GM19193 (cell line): ENCODE results near the gene STRIT1.

Source experiments
- POLR2A ChIP-seq: IDR thresholded peaks from 4 replicates; pipeline ENCODE4 v1.6.1; 2011; ENCODE audit not compliant: insufficient read depth, insufficient read length; ENCODE audit errors: extremely low read depth

Gene STRIT1

GRCh38 chr3:155323063-155323666 lies 29.7 kb upstream of the STRIT1 start:
- TF ChIP-seq POLR2A = no peak

- TF ChIP-seq POLR2A = no peak
Observed at GRCh38 chr3:155321418-155321817, 27.9 kb upstream of the STRIT1 start.

GRCh38 chr3:155320934-155321333 lies 27.5 kb upstream of the STRIT1 start:
- TF ChIP-seq POLR2A = no peak

GRCh38 chr3:155318740-155319139 lies 25.3 kb upstream of the STRIT1 start:
- no peak for TF ChIP-seq POLR2A

GRCh38 chr3:155317211-155317610 lies 23.7 kb upstream of the STRIT1 start:
- TF ChIP-seq POLR2A = no peak

GRCh38 chr3:155316426-155316825 lies 22.9 kb upstream of the STRIT1 start:
- TF ChIP-seq POLR2A = no peak

GRCh38 chr3:155313916-155314315 lies 20.4 kb upstream of the STRIT1 start:
- TF ChIP-seq POLR2A = no peak

GRCh38 chr3:155313300-155313699 lies 19.8 kb upstream of the STRIT1 start:
- TF ChIP-seq POLR2A = no peak

GRCh38 chr3:155312781-155313180 lies 19.3 kb upstream of the STRIT1 start:
- no peak for TF ChIP-seq POLR2A

- no peak for TF ChIP-seq POLR2A
Observed at GRCh38 chr3:155309581-155309980, 16.1 kb upstream of the STRIT1 start.

- no peak for TF ChIP-seq POLR2A
Observed at GRCh38 chr3:155308831-155309230, 15.3 kb upstream of the STRIT1 start.

- no peak for TF ChIP-seq POLR2A
Observed at GRCh38 chr3:155307183-155307582, 13.7 kb upstream of the STRIT1 start.

GRCh38 chr3:155304394-155304793 lies 10.9 kb upstream of the STRIT1 start:
- TF ChIP-seq POLR2A = no peak

GRCh38 chr3:155303540-155304097 lies 10.1 kb upstream of the STRIT1 start:
- TF ChIP-seq POLR2A = no peak

GRCh38 chr3:155302891-155303290 lies 9.4 kb upstream of the STRIT1 start:
- no peak for TF ChIP-seq POLR2A

GRCh38 chr3:155302481-155302880 lies 9.0 kb upstream of the STRIT1 start:
- TF ChIP-seq POLR2A = no peak

- no peak for TF ChIP-seq POLR2A
Observed at GRCh38 chr3:155297100-155297499, 3.6 kb upstream of the STRIT1 start.
